ENCODE results near the gene TBC1D14. TPM values are rescaled to one million over a fixed set of nuclear protein-coding genes. Genes with fewer than 3 reads are reported as not detected.

Gene TBC1D14
- total and polyA plus RNA-seq, 2 of the 8 experiments (the other 6 are each of a cell fraction or from before 2014, with no cell fraction given) = 45.6 to 48.2 TPM

DNA sequence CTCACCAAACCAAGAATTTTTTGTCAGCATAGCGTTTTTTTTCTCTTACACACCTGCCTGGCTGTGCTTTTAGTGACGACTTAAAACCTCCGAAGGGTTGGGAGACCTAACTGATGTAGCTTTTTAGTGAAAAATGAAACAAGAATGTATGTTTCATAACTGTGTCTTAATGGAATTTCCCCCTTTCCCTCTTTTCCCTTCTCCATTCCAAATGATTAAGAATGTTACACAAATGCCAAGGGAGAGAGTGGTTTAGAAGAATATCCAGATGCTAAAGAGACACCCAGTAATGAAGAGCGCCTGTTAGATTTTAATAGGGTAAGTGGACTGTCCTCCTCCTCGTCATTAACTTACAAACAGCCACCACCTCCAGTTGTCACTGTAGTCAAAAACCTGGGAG is 33.2 kb upstream of the TBC1D14 start:
- Histone ChIP-seq H3K23ac (ENCODE audit: insufficient read length) (no peak overlapping the region), H4K5ac (ENCODE audit: insufficient read length, low read depth, low read length) (no peak overlapping the region), H4K91ac (replicated peaks; ENCODE audit: insufficient read length, low read length) (no peak overlapping the region), H3K27me3 (replicated peaks in 1 of 4; ENCODE audit: control insufficient read depth in 3 of 4, extremely low read depth in 1 of 4, insufficient read depth in 3 of 4, low read length in 3 of 4) (no peaks in the 10 kb centered on the region), H2BK120ac (replicated peaks; ENCODE audit: low read depth, low read length) (no peak overlapping the region), H3K79me2 (ENCODE audit: control insufficient read depth in 1 of 2, insufficient read depth in 2 of 2, low read length in 2 of 2) (no peaks in the 10 kb centered on the region), H3K23me2 (ENCODE audit: low read depth, low read length) (no peaks in the 10 kb centered on the region), H3K4me1 (replicated peaks in 1 of 4; ENCODE audit: control insufficient read depth in 3 of 4, insufficient read depth in 4 of 4, low read length in 3 of 4) (no peaks in the 10 kb centered on the region), H2AK5ac (ENCODE audit: low read depth, low read length) (no peak overlapping the region), H3K4me3 (ENCODE audit: extremely low read depth in 1 of 4, insufficient read depth in 2 of 4, low read depth in 3 of 4, low read length in 4 of 4) (no peak overlapping the region), H3K9ac (replicated peaks in 1 of 4; ENCODE audit: extremely low read depth in 1 of 4, low read depth in 3 of 4, low read length in 3 of 4) (no peak overlapping the region), H3K9me3 (ENCODE audit: insufficient read depth in 2 of 2, low read depth in 1 of 2, low read length in 1 of 2) (no peaks in the 10 kb centered on the region), H3K36me3 (ENCODE audit: control insufficient read depth in 2 of 4, insufficient read depth in 4 of 4, low read length in 3 of 4) (peaks cover 5 to 37% (median 29%) of the 10 kb centered on the region in 4 experiments; a peak in 6 of 8 replicates), H3K79me1 (ENCODE audit: low read depth, low read length) (no peaks in the 10 kb centered on the region), H2AFZ (ENCODE audit: low read length) (no peak overlapping the region), H3K27ac (ENCODE audit: low read depth, low read length) (no peak overlapping the region), H2BK5ac (ENCODE audit: low read depth, low read length) (no peak overlapping the region), H2BK15ac (ENCODE audit: low read length) (no peak overlapping the region), H3K14ac (ENCODE audit: insufficient read length) (no peak overlapping the region), H3K4me2 (ENCODE audit: insufficient read depth in 1 of 2, low read depth in 2 of 2, low read length in 2 of 2) (no peak overlapping the region), H2BK12ac (ENCODE audit: low read depth, low read length) (no peak overlapping the region), H2BK20ac (ENCODE audit: low read length) (no peak overlapping the region), H3K18ac (ENCODE audit: extremely low read depth, low read length) (no peak overlapping the region), H4K8ac (ENCODE audit: extremely low read depth, insufficient read depth, low read length) (no peak overlapping the region), H3K56ac (replicated peaks; ENCODE audit: insufficient read length, low read depth, low read length) (no peak overlapping the region), H3K4ac (replicated peaks; ENCODE audit: insufficient read length, low read depth, low read length) (no peak overlapping the region), H4K20me1 (replicated peaks in 1 of 2; ENCODE audit: control insufficient read depth in 1 of 2, insufficient read depth in 2 of 2, low read length in 2 of 2) (peaks cover 9% of the 10 kb centered on the region in 2 experiments)
- ChIA-PET CTCF (ENCODE audit: partially characterized antibody) (interaction anchor here (0.8 to 10.2 kb wide), 5 partner anchors 9 to 156 kb away, joined by 3 to 182 read pairs (median 3); partner anchors contain the start of gene BLOC1S4), POLR2A (ENCODE audit: partially characterized antibody) (interaction anchor here (1.2 kb wide), 1 partner anchor 203 kb away, joined by 4 read pairs; a partner anchor contains a TSS)
- DNase-seq (ENCODE audit: low read depth in 1 of 2, low spot score in 2 of 2) = no peak
- 90% methylated on average over 5 of the region's 5 CpGs; no CpG with 5 or more reads in 1 of the 2 experiments for whole genome bisulfite sequencing, 2 experiments (ENCODE audit: extremely low coverage in 1 of 2, insufficient coverage in 1 of 2, insufficient read length in 1 of 2, insufficient replicate concordance in 2 of 2, low coverage in 1 of 2, low lambda C conversion rate in 2 of 2, missing lambda C conversion rate in 1 of 2)
- TF ChIP-seq CHD2 (IDR thresholded peaks at IDR 0.05; ENCODE audit: low read length) (no peak), SP4 (IDR thresholded peaks at IDR 0.05; ENCODE audit: low read length) (no peak), SIX5 (IDR thresholded peaks at IDR 0.05; ENCODE audit: low read depth, low read length) (no peak), BACH1 (IDR thresholded peaks at IDR 0.05; ENCODE audit: low read length) (no peak), ATF3 (IDR thresholded peaks at IDR 0.05; ENCODE audit: insufficient read depth, low read depth, low read length) (no peak), JUND (IDR thresholded peaks at IDR 0.05; ENCODE audit: low read length) (no peak), KDM5A (IDR thresholded peaks at IDR 0.05; ENCODE audit: low read length) (no peak), SAP30 (IDR thresholded peaks at IDR 0.05; ENCODE audit: insufficient read depth, insufficient replicate concordance, low read length) (no peak), CTBP2 (IDR thresholded peaks at IDR 0.05; ENCODE audit: borderline replicate concordance, insufficient read depth, insufficient read length, low read length) (no peak), BRCA1 (IDR thresholded peaks at IDR 0.05; ENCODE audit: low read depth, low read length) (no peak), RFX5 (IDR thresholded peaks at IDR 0.05; ENCODE audit: borderline replicate concordance, low read depth, low read length) (no peak)
- TF ChIP-seq, protein P1, sequence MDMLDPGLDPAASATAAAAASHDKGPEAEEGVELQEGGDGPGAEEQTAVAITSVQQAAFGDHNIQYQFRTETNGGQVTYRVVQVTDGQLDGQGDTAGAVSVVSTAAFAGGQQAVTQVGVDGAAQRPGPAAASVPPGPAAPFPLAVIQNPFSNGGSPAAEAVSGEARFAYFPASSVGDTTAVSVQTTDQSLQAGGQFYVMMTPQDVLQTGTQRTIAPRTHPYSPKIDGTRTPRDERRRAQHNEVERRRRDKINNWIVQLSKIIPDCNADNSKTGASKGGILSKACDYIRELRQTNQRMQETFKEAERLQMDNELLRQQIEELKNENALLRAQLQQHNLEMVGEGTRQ (IDR thresholded peaks at IDR 0.05; ENCODE audit: low read length) = no peak
- no peak for FAIRE-seq
